ENCODE measurements around the gene SLC16A3. TPM values are rescaled to one million over a fixed set of nuclear protein-coding genes. Genes with fewer than 3 reads are reported as not detected.
A peak's percentile ranks its signal among the peaks of the same experiment; 100 is the strongest.
"Not testable (repeated sequence)": the region's sequence is repeated elsewhere in the genome, so short reads cannot be mapped to it uniquely, and the experiment has no call there.

The SLC16A3 gene
- total RNA-seq, 1 donor from 2014 or later, result 13.0 TPM

GRCh38 chr17:82247182-82247823 is 18.5 kb downstream of the SLC16A3 start:
- no peaks in the 10 kb centered on the region for H3K9me3 ChIP-seq (ENCODE audit: control insufficient read depth in 3 of 3, low read length in 3 of 3)

GRCh38 chr17:82247856-82248671 is 19.2 kb downstream of the SLC16A3 start:
- Histone ChIP-seq H3K27me3 (ENCODE audit: control insufficient read depth in 3 of 3, insufficient read depth in 3 of 3, low read length in 3 of 3) (no peaks in the 10 kb centered on the region), H3K27ac (ENCODE audit: low read depth, low read length) (no peak overlapping the region), H3K36me3 (ENCODE audit: control insufficient read depth in 3 of 3, insufficient read depth in 3 of 3, low read length in 3 of 3) (peaks cover 88 to 93% (median 91%) of the 10 kb centered on the region in 3 donors), H3K9ac (ENCODE audit: low read depth in 1 of 3, low read length in 3 of 3) (peak overlapping the region in 1 of 3 donors; percentile 8), H3K9me3 (ENCODE audit: control insufficient read depth in 3 of 3, low read length in 3 of 3) (no peaks in the 10 kb centered on the region), H3K4me3 (ENCODE audit: low read length in 3 of 3) (no peak overlapping the region), H3K4me1 (ENCODE audit: control insufficient read depth in 3 of 3, insufficient read depth in 3 of 3, low read length in 3 of 3) (peaks cover 29 to 38% (median 34%) of the 10 kb centered on the region in 3 donors)

More at GRCh38 chr17:82247182-82247823, 18.5 kb downstream of the SLC16A3 start:
- peaks cover 37 to 45% (median 42%) of the 10 kb centered on the region in 3 donors for H3K4me1 ChIP-seq (ENCODE audit: control insufficient read depth in 3 of 3, insufficient read depth in 3 of 3, low read length in 3 of 3)
- peak overlapping the region in 2 of 3 donors; percentile 61 to 66 for H3K9ac ChIP-seq (ENCODE audit: low read depth in 1 of 3, low read length in 3 of 3)
- no peaks in the 10 kb centered on the region for H3K27me3 ChIP-seq (ENCODE audit: control insufficient read depth in 3 of 3, insufficient read depth in 3 of 3, low read length in 3 of 3)
- H3K36me3 ChIP-seq (ENCODE audit: control insufficient read depth in 3 of 3, insufficient read depth in 3 of 3, low read length in 3 of 3), result peaks cover 81 to 85% (median 84%) of the 10 kb centered on the region in 3 donors
- peak overlapping the region in 1 of 3 donors; percentile 6 for H3K4me3 ChIP-seq (ENCODE audit: low read length in 3 of 3)
- peak overlapping the region; percentile 72 for H3K27ac ChIP-seq (ENCODE audit: low read depth, low read length)

GRCh38 chr17:82248815-82249674 is 20.2 kb downstream of the SLC16A3 start:
- H3K27me3 ChIP-seq (ENCODE audit: control insufficient read depth in 3 of 3, insufficient read depth in 3 of 3, low read length in 3 of 3), result no peaks in the 10 kb centered on the region
- peaks cover 84 to 88% (median 87%) of the 10 kb centered on the region in 3 donors for H3K36me3 ChIP-seq (ENCODE audit: control insufficient read depth in 3 of 3, insufficient read depth in 3 of 3, low read length in 3 of 3)
- no peak overlapping the region for H3K4me3 ChIP-seq (ENCODE audit: low read length in 3 of 3)
- H3K27ac ChIP-seq (ENCODE audit: low read depth, low read length), result no peak overlapping the region
- peaks cover 23 to 28% (median 24%) of the 10 kb centered on the region in 3 donors for H3K4me1 ChIP-seq (ENCODE audit: control insufficient read depth in 3 of 3, insufficient read depth in 3 of 3, low read length in 3 of 3)
- no peak overlapping the region for H3K9ac ChIP-seq (ENCODE audit: low read depth in 1 of 3, low read length in 3 of 3)
- no peaks in the 10 kb centered on the region for H3K9me3 ChIP-seq (ENCODE audit: control insufficient read depth in 3 of 3, low read length in 3 of 3)

GRCh38 chr17:82249896-82250581 is 21.2 kb downstream of the SLC16A3 start:
- peak overlapping the region in 1 of 3 donors; percentile 33 for H3K9ac ChIP-seq (ENCODE audit: low read depth in 1 of 3, low read length in 3 of 3)
- peaks cover 74 to 78% (median 77%) of the 10 kb centered on the region in 3 donors for H3K36me3 ChIP-seq (ENCODE audit: control insufficient read depth in 3 of 3, insufficient read depth in 3 of 3, low read length in 3 of 3)
- H3K4me3 ChIP-seq (ENCODE audit: low read length in 3 of 3), result no peak overlapping the region
- H3K9me3 ChIP-seq (ENCODE audit: control insufficient read depth in 3 of 3, low read length in 3 of 3), result no peaks in the 10 kb centered on the region
- no peak overlapping the region for H3K27ac ChIP-seq (ENCODE audit: low read depth, low read length)
- H3K4me1 ChIP-seq (ENCODE audit: control insufficient read depth in 3 of 3, insufficient read depth in 3 of 3, low read length in 3 of 3), result peaks cover 23 to 28% (median 24%) of the 10 kb centered on the region in 3 donors
- H3K27me3 ChIP-seq (ENCODE audit: control insufficient read depth in 3 of 3, insufficient read depth in 3 of 3, low read length in 3 of 3), result no peaks in the 10 kb centered on the region

- no peak overlapping the region for H3K4me3 ChIP-seq (ENCODE audit: low read length in 3 of 3)
- no peak overlapping the region for H3K9ac ChIP-seq (ENCODE audit: low read depth in 1 of 3, low read length in 3 of 3)
- peaks cover 16 to 22% (median 17%) of the 10 kb centered on the region in 3 donors for H3K4me1 ChIP-seq (ENCODE audit: control insufficient read depth in 3 of 3, insufficient read depth in 3 of 3, low read length in 3 of 3)
- peaks cover 74 to 77% (median 76%) of the 10 kb centered on the region in 3 donors for H3K36me3 ChIP-seq (ENCODE audit: control insufficient read depth in 3 of 3, insufficient read depth in 3 of 3, low read length in 3 of 3)
- no peaks in the 10 kb centered on the region for H3K27me3 ChIP-seq (ENCODE audit: control insufficient read depth in 3 of 3, insufficient read depth in 3 of 3, low read length in 3 of 3)
- no peaks in the 10 kb centered on the region for H3K9me3 ChIP-seq (ENCODE audit: control insufficient read depth in 3 of 3, low read length in 3 of 3)
- H3K27ac ChIP-seq (ENCODE audit: low read depth, low read length), result no peak overlapping the region
Observed at GRCh38 chr17:82250868-82251500, 22.1 kb downstream of the SLC16A3 start.

GRCh38 chr17:82252511-82253178 is 23.8 kb downstream of the SLC16A3 start:
- H3K27me3 ChIP-seq (ENCODE audit: control insufficient read depth in 3 of 3, insufficient read depth in 3 of 3, low read length in 3 of 3), result no peaks in the 10 kb centered on the region
- no peak overlapping the region for H3K27ac ChIP-seq (ENCODE audit: low read depth, low read length)
- no peaks in the 10 kb centered on the region for H3K9me3 ChIP-seq (ENCODE audit: control insufficient read depth in 3 of 3, low read length in 3 of 3)
- H3K36me3 ChIP-seq (ENCODE audit: control insufficient read depth in 3 of 3, insufficient read depth in 3 of 3, low read length in 3 of 3), result peaks cover 71 to 78% (median 76%) of the 10 kb centered on the region in 3 donors
- H3K4me1 ChIP-seq (ENCODE audit: control insufficient read depth in 3 of 3, insufficient read depth in 3 of 3, low read length in 3 of 3), result peaks cover 0 to 9% (median 4%) of the 10 kb centered on the region in 3 donors
- H3K9ac ChIP-seq (ENCODE audit: low read depth in 1 of 3, low read length in 3 of 3), result no peak overlapping the region
- no peak overlapping the region for H3K4me3 ChIP-seq (ENCODE audit: low read length in 3 of 3)

GRCh38 chr17:82253179-82253544 is 24.3 kb downstream of the SLC16A3 start:
- H3K4me3 ChIP-seq (ENCODE audit: low read length in 3 of 3), result no peak overlapping the region
- H3K36me3 ChIP-seq (ENCODE audit: control insufficient read depth in 3 of 3, insufficient read depth in 3 of 3, low read length in 3 of 3), result peaks cover 68 to 76% (median 71%) of the 10 kb centered on the region in 3 donors
- peaks cover 0 to 5% (median 4%) of the 10 kb centered on the region in 3 donors for H3K4me1 ChIP-seq (ENCODE audit: control insufficient read depth in 3 of 3, insufficient read depth in 3 of 3, low read length in 3 of 3)
- no peak overlapping the region for H3K9ac ChIP-seq (ENCODE audit: low read depth in 1 of 3, low read length in 3 of 3)
- H3K9me3 ChIP-seq (ENCODE audit: control insufficient read depth in 3 of 3, low read length in 3 of 3), result no peaks in the 10 kb centered on the region
- H3K27me3 ChIP-seq (ENCODE audit: control insufficient read depth in 3 of 3, insufficient read depth in 3 of 3, low read length in 3 of 3), result no peaks in the 10 kb centered on the region
- no peak overlapping the region for H3K27ac ChIP-seq (ENCODE audit: low read depth, low read length)

GRCh38 chr17:82254096-82254495 is 25.3 kb downstream of the SLC16A3 start:
- not testable (repeated sequence) for H3K27me3 ChIP-seq (ENCODE audit: control insufficient read depth in 3 of 3, insufficient read depth in 3 of 3, low read length in 3 of 3); H3K4me3 ChIP-seq (ENCODE audit: low read length in 3 of 3); H3K27ac ChIP-seq (ENCODE audit: low read depth, low read length); H3K9ac ChIP-seq (ENCODE audit: low read depth in 1 of 3, low read length in 3 of 3); H3K4me1 ChIP-seq (ENCODE audit: control insufficient read depth in 3 of 3, insufficient read depth in 3 of 3, low read length in 3 of 3); H3K9me3 ChIP-seq (ENCODE audit: control insufficient read depth in 3 of 3, low read length in 3 of 3)
- peaks cover 59 to 68% (median 67%) of the 10 kb centered on the region in 3 donors for H3K36me3 ChIP-seq (ENCODE audit: control insufficient read depth in 3 of 3, insufficient read depth in 3 of 3, low read length in 3 of 3)

All from skeletal muscle tissue (tissue), 4 donors.